GM06990 (cell line): ENCODE results near the gene RPTOR.

Experiments
- DNase-seq: peaks from one replicate; pipeline ENCODE4 v3.0.0-alpha.2; 2011; ENCODE audit not compliant: insufficient read length; ENCODE audit errors: extremely low read depth
- H3K27me3 ChIP-seq: replicated peaks from 2 replicates; pipeline ENCODE4 v1.6.0; 2011; ENCODE audit warnings: low read length; ENCODE audit not compliant: control insufficient read depth, insufficient read depth
- H3K36me3 ChIP-seq: 2 replicates; pipeline ENCODE4 v1.5.1; 2011; ENCODE audit warnings: low read length; ENCODE audit not compliant: control insufficient read depth, insufficient read depth
- H3K4me3 ChIP-seq: replicated peaks from 2 replicates; pipeline ENCODE4 v1.5.1; 2011; ENCODE audit warnings: low read depth, mild to moderate bottlenecking, control low read depth, low read length
- TF ChIP-seq, protein P1 (sequence below): IDR thresholded peaks from 2 replicates; pipeline ENCODE4 v1.5.1; 2011; ENCODE audit warnings: low read length, control low read depth, mild to moderate bottlenecking, inconsistent platforms; ENCODE audit not compliant: insufficient read depth, poor library complexity, severe bottlenecking

The RPTOR gene

DNA sequence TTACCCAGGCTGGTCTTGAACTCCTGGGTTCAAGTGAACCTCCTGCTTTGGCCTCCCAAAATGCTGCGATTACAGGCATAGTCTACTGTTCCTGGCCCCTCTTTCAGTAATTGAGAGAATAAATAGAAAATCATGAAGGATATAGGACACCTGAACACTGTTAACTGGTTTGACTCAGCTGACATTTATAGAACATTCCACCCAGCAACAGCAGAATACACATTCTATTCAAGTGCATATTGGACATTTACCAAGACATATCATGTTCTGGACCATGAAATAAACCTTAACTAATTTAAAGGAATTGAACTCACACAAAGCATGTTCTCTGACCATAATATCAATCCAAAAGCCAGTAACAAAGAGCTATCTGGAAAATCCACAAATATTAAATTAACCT lies 470.5 kb downstream of the RPTOR start:
- Histone ChIP-seq H3K36me3 (no peaks in the 10 kb centered on the region), H3K4me3 (no peak overlapping the region), H3K27me3 (no peaks in the 10 kb centered on the region)
- no peak for DNase-seq
- TF ChIP-seq, protein P1, sequence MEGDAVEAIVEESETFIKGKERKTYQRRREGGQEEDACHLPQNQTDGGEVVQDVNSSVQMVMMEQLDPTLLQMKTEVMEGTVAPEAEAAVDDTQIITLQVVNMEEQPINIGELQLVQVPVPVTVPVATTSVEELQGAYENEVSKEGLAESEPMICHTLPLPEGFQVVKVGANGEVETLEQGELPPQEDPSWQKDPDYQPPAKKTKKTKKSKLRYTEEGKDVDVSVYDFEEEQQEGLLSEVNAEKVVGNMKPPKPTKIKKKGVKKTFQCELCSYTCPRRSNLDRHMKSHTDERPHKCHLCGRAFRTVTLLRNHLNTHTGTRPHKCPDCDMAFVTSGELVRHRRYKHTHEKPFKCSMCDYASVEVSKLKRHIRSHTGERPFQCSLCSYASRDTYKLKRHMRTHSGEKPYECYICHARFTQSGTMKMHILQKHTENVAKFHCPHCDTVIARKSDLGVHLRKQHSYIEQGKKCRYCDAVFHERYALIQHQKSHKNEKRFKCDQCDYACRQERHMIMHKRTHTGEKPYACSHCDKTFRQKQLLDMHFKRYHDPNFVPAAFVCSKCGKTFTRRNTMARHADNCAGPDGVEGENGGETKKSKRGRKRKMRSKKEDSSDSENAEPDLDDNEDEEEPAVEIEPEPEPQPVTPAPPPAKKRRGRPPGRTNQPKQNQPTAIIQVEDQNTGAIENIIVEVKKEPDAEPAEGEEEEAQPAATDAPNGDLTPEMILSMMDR, result no peak
